DMS53 (cell line): ENCODE results near the gene IP6K3.

ENCODE experiments used
- DNase-seq: peaks from one replicate; lab custom pipeline; 2025; lab: John Stamatoyannopoulos, UW

IP6K3 gene

DNA sequence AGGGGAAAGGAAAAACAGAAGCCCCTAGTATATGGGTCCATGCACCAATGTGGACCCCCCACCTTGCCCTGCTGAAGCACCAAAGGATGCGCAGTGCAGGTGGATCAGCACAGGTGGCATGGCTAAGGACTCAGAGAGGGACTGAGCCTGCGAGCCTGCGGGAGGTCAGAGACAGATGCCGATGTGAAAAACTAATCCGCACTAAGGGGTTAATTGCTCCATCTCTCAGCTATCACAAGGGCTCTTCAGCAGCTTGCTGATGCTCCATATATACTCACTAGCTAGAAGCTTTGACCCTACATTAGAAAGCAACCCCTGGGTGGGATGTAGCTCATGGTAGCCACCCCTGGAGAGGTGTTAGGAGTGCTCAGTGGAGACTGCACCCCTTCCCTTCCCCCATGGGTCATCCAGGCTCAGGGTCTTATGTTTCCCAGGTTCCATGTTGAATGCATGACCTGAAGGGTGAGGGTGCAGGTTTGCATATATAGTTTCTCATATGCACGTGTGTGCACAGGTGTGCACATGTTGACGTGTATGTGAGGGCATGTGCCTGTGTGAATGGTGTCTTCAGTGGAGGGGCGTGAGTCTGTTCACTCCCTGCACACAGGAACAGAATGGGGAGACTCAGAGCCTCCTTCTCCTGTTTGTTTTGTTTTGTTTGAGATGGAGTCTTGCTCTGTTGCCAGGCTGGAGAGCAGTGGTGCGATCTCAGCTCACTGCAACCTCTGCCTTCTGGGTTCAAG lies 13.4 kb upstream of the IP6K3 start:
- DNase-seq = peak; percentile 55

DNA sequence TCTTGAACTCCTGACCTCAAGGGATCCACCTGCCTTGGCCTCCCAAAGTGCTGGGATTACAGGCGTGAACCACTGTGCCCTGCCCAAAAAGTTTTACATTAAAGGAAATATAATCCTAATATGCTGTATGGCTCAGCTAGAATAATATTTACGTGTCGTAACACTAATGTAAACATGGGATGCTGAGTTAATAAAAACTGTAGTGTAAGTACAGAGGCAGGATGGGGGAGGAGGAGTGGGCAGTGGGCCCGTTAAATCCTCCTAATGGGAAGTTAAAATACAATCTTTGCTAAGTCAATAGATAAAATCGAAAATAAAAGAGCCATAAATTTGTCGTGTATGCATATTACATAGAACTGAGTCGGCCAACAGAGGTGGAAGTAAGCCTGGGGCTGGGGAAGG lies 12.1 kb upstream of the IP6K3 start:
- DNase-seq = peak; percentile 52

DNA sequence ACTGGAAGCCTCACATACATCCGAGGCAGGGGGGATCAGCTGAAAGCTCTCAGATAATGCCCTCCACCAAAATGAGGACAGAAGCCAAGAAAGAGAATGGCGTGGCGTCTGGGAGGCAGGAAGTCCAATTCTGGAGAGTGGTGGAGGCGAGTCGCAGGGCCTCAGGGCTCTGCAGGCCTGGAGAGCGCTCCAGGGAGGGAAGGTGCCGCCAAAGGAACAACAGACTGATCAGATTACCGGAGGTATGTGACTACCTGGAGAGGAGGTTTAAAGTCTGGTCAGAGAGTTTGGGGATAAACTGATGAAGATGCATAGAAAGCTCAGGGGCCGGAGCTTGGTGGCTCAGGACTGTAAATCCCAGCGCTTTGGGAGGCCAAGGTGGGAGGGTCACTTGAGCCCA lies 11.2 kb upstream of the IP6K3 start:
- no peak for DNase-seq

DNA sequence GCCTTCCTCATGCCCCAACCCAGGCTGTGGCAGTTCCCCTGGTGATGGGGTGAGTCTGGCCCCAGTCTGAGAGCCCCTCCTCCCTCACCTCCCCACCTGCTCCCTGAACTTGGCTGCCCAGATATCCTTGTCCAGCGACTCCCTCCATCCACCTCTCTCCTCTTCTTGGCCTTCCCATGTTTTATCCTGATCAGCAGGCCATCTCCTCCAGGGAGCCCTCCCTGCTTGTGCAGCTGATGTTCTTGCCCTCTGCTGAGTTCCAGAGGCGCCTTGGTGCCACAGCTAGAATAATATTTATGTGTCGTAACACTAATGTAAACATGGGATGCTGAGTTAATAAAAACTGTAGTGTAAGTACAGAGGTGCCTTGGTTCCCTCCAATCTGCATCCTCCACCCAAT lies 10.4 kb upstream of the IP6K3 start:
- DNase-seq = no peak

DNA sequence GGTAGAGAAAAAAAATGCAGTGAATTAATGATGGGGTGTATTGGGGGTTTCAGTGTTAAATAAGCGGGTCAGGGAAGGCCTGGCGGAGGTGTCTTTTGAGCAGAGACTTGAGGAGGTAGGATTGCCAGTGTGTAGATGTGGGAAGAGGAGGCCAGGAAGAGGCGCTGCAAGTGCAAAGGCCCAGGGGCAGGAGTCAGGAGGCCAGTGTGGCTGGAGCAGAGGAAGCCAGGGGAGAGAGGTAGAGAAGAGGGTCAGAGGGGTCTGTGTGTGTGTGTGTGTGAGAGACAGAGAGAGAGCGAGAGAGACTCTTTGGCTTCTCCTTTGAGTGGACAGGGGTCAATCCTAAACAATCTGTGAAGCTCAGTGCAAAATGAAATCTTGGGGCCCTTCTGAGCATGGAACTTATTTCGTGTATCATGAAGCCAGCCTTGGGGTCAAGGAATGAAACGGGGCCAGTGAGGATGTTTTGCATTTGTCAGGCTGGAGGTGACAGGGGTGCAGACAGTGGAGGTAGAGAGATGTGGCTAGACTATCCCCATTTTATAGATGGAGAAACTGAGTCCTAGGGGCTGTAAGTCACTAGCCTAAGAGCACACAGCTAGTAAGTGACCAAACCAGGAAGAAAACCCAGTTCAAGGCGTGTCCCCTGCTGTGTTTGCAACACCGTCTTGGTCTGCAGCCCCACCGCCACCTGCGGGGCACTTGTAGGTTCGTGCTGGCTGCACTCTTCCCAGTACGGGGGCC lies 9.7 kb upstream of the IP6K3 start:
- DNase-seq = no peak

DNA sequence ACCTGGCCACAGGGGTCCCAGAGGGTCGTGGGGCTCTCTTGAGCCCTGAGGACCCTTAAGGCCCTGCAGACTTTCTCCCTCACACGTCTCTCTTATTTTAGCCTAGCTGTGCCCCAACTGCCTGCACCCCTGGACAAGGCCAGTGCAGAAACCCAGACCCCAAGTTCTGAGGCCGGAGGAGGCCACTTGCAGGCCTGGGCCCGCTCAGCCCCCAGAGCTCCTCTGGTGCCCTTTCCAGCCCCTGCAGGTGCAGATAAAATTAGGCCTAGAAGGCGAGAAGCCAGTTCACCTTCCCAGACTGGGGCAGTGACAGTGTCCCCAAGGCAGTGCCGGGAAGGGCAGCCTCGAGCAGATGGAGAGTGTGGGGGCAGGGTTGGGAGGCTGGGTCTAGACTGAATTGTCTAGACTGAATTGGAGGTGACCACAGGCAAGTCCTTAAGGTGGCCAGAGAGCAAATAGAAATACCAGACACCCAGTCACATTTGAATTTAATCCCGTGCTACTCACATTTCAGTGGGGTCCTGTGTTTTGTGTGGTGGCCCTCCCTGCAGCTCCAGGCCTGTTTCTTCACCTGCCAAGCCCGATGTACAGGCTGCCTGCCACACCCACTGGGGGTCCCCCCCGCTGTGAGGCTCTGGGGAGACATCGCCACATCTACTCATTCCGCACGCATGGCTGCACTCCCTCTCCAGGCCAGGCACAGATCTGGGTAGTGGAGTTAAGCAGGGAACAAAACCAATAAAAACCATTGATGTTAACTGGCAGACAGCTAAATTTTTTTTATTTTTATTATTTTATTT lies 8.6 kb upstream of the IP6K3 start:
- no peak for DNase-seq

DNA sequence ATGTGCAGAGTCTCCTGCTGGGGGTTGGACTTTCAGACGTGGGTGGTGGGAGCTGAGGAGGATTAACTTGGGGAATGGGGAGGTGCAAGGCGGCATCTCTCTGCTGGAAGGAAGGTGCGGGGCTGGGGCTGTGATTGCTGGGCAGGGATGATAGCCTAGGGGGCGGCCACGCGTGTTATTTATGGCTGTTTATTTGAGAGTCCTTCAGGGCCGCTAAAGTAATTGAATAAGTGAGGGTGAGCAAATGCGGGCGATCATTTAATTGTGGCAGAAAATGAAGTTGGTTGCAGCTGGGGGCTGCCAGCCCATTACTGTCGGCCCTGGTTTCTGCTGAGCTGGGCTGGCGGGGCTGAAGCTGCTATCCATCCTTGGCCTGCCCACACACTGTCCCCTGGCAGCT lies 7.5 kb upstream of the IP6K3 start:
- DNase-seq = no peak

DNA sequence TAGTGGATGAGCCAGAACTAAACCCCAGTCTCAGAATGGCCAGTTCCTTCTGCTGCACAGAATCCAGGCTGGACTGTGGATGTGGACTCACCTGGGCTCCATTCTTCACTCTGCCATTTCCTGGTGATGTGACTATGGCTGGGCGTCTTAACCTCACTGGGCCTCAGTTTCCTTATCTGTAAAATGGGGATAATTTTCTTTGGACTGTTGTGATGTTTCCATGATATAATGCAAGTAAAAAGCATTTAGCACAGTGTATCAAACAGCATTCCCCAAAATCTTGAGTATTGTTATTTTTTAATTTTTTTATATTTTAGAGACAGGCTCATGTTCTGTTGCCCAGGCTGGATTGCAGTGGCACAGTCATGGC lies 5.9 kb upstream of the IP6K3 start:
- no peak for DNase-seq

DNA sequence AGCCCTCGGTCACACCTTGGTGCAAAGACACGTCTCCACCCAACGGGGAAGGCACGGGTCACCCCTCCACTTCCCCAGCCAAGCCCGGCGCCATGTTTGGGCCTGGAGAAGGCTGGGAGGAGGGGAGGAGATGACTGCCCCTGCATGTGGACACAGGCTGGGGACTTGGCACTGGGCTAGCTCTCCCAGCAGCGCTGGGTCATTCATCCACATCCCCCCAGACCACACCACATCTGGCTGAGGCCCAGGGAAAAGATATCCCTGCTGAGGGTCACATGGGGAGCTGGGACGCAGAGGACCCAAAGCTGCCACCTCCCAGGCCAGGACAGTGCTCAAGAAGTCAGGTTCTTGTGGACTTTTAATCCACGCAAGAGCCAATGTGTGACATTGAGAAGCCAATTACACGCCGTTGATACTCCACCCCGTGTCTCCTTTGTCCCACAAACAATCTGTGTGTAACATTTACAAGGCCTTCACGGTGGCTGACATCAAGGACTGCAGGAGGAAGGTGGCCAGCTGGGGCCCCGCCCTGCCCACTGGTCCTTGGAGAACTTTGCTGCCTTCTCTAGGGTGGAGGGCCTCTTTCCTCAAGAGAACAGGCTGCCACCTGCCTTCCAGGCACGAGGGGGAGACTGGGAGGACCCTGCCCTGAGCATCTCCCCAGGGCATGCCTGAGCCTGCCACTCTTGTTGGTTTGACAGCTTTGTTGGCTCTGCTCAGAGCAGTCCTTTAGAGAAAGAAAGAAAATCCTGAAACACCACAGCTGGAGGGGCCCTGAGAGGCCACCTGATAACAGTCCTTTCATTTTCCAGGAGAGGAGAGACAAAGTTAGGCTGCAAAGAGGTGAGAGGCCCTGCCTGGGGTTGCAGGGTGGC lies 5.3 kb upstream of the IP6K3 start:
- peak; percentile 77 for DNase-seq

DNA sequence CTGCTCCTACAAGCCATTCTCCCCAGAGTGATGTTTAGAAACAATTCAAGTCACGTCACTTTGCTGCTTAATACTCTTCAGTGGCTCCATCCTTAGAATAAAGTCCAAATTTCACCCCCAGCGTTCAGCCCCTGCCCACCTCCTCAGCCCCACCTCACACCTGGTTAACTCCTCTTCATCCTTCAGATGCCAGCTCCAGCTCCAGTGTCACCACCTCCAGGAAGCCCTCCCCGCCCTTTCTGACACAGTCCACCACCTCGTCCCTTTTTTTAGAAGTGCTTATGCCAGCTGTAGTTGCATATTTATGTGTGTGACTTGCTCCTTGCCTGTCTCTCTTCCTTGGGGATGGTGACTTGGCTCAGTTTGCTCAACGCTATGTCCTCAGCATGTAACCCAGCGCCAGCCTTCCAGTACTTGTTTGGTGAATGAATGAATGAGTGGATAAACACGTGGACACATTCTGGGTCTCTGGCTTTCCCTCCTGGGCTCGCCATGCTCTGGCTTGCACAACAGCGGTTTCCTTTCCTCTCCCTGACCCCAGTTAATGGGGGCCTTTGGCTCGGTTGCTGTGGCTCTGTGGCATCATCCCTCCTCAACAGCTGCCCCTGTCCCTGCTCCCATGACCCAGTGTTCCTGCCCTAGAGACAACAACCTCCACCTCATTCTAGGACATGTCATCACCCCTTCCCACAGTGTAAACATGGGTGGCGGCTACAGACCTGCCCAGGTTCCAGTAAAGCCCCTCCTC lies 3.7 kb upstream of the IP6K3 start:
- DNase-seq = no peak

DNA sequence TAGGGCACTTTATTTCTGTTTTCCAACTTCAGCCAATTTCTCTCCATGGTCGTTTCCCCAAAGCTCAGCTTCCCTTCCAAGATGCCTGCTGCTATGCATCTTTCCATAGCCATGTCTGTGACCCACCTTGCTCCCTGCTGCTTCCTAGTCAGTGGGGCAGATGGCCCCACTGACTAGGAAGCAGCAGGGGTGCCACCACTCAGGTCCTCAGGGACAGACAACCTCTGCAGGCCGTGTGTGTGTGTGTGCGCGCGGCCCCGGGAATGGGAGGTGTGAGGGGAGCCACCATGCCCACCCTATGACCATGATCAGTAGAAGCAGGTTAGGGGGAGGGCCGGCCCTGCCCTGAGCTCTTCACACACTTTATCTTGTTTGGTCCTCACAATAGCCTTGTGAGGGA lies 2.7 kb upstream of the IP6K3 start:
- DNase-seq = no peak

DNA sequence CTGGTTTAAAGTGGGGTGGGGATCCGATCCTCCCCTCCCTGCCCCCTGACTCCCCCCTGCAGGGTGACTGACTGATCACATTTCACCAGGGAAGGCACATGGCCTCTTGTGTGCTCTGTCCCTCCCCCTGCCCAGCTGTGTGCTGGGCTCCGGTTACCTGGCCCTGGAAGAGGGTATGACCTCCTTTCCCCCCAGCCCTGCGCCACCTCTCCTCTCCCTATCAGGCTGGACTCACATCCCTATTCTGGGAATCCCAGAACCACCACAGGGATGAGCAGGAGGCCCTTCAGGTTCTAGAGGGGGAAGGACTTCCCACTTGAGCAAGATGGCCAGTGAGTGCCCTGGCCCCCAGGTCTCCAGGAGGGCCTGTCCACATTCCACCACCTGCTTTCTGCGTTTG lies 2.1 kb upstream of the IP6K3 start:
- DNase-seq = no peak

DNA sequence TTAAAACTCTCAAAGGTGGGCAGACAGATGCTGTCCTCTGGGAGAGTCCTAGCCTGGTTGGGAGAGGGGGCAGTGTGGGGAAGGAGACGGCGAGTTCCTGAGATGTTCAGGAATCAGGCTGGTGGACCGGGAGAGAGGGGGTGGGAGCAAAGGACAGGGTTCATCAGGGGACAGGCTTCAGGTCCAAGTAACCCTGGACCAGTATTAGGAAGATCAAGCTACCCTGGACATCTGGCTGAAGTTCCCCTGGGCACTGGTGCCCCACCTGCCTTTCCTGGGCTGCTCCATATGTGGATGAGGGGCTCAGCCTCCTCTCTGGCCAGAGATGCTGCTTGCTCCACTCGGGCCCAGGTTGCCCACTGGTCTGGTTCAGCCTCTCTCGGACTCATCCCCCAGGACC lies 1.1 kb upstream of the IP6K3 start:
- no peak for DNase-seq

DNA sequence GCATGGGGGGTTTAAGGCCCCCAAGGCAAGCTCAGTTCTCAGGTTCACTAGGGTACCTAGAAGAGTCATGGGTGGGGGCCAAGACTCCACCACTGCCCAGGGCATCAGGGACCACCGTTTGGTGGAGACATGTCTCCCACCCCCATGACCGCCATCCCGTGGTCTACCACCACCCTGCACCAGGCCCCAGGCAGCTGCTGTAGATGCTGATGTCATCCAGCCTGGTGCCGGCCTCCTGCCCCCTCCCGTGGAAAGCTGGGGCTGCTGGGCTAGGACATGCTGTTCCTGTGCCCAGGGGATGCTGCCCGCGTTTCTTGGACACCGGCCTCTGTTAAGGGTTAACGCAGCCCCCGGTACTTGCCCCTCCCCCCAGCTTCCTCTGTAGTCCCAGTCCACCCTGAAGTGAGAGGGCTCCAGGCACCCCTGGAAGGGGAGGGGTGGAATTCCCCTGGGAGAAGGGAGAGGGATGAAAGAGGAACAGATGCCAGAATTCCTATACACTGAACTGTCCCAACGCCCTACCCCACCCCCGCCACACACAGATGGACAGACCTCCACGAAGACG lies 587 bp downstream of the IP6K3 start:
- DNase-seq = peak; percentile 84

DNA sequence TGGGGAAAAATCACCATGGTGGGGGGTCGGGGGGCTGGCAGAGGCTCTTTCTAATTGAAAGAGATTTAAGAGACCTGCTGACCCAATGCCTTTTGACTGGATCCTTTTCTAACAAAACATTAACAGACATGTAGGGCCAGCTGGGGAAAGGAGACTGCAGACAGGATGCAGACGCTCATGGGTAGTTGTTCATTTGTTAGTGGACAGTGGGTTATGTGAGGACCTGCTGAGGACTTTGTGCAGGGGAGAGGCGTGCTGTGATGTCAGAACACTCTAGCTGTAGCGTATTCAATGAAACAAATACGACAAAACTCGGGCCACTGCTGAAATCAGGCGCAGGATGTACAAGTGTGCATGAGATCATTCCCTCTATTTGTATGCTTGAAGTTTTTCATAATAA lies 1.2 kb downstream of the IP6K3 start:
- peak; percentile 81 for DNase-seq

DNA sequence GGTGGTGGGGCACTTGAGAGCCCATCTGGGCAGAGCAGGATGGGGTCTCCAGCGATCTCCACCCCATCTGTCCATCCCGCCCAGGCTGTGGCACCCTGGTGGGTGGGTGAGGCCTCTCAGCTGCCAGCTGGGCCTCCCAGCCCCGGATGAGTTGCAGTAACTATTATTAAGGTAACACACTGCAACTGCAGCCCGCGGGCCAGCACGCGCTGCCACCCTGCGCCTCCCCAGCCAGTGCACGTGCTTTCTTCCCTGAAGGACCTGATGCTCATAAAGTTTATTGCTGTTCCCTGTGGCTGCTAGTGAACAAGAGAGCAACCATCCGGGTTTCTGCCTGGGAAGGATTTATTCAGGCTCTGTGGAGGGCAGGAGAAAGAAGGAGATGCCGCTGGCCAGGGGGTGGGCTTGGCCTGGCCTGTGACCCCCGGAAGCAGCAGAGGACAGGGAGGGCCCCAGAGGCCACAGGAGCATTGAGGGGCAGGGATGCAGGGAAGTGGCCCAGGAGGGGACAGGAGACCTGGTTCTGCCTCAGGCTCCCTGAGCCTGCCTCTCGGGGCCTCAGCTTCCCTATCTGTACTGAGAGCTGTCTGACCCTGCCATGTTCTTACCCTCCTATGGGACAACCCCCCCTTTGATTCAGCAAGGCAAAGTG lies 1.7 kb downstream of the IP6K3 start:
- DNase-seq = peak; percentile 75

DNA sequence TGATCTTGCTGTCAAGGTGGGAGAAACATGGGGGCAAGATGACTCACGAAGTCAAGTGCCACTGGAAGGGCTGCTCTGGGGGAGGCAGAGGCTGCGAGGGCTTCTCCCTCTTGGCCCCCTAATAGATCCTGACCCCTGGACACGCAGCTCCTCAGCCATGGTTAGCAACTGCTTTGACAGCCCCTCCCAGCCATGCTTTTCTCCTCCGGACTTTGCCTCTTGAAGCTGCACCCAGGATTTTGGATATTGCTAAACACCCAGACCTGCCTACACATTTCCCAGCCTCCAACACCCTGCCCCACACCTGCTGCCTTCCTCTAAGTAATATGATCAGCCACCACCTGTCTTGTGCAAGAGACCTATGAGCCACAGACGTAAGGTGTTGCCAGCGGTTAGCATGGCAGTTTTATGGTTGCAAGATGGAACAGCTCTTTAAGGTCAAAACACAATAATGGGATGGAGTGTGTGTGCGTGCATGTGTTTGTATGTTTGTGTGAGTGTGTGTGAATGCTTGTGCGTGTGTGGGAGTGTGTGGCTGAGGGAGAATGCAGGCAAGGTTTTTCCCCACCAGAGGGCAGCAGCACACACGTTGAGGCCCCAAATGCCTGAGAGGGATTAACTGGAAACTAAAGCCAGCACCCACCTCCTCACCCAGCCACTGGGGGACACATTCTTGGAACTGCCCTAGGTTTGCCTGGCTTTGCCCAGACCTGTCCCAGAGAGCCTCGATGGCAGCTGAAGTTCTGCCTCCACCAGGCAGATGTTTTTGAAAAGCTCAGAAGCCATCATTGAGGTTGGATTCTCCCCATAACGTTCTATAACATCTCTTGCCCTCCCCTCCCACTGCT lies 2.5 kb downstream of the IP6K3 start:
- peak; percentile 98 for DNase-seq

DNA sequence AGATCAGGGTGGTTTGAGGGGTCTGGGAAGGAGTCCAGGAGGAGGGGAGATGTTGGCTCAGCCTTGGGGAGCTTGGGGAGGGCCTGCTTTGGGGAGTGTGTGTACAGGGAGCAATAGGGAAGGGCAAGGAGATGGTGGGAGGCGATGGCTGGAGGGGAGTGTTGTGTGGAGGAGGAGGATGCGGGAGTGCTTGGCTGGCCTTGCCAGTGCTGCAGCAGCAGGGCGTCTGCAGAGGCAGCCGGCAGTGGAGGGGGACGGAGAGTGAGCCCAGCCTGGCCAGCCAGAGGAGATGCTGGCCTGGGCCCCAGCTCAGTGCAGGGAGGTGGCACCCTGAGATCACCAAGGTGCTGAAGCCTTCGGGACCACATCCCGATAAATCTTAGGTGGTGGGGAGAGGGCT lies 3.9 kb downstream of the IP6K3 start:
- no peak for DNase-seq

DNA sequence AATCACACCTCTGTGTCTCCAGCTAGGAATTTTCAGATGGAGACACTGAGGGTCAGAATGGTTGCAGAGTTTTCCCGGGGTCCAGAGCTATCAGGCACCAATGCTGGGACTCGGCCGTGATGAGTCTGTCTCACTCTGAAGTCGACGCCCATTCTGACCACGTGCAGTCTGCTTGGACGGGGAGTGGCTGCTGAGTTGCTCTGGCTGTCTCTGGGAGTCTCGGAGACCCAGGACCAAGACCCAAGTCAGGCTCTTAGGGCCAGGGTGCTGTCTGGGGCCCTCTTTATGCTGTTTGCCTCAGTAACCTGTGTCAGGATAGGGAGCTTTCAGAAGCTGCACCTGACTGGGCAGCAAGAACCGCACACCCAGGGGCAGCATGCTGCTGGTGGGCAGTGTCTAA lies 4.6 kb downstream of the IP6K3 start:
- DNase-seq = no peak

DNA sequence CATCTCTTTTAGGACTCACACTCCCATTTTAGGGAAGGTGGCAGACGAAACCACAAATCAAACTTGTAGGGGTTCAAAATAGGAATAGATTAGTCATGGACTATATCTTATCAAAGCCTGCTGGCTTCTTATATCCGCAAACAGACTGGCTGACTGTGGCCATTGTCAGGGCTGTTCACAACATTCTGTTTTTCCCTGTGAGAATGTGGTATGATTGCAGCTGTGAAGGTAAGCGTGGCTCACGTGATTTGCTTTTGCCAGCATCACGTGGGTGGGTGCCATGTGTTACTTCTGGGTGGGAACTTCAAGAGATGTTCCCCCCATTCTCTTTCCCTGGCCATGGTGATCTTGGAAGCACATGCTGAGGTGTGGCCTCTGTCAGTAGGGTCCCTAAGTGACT lies 5.9 kb downstream of the IP6K3 start:
- no peak for DNase-seq
